Dermis blood vessel endothelial cell (primary cell): ENCODE results near the gene NRXN2. TPM values are rescaled to one million over a fixed set of nuclear protein-coding genes. Genes with fewer than 3 reads are reported as not detected.

Source experiments
- DNase-seq: peaks from one replicate; pipeline ENCODE4 v3.0.0; 2010
- total RNA-seq: library from RNA; depleted of rRNA; stranded (reverse); fragments of >200 nt; gene quantifications from 2 replicates; pipeline ENCODE4 v1.2.3, GENCODE V29; 2014

NRXN2 gene
- total RNA-seq, 1 donor from 2014 or later: not detected

DNA sequence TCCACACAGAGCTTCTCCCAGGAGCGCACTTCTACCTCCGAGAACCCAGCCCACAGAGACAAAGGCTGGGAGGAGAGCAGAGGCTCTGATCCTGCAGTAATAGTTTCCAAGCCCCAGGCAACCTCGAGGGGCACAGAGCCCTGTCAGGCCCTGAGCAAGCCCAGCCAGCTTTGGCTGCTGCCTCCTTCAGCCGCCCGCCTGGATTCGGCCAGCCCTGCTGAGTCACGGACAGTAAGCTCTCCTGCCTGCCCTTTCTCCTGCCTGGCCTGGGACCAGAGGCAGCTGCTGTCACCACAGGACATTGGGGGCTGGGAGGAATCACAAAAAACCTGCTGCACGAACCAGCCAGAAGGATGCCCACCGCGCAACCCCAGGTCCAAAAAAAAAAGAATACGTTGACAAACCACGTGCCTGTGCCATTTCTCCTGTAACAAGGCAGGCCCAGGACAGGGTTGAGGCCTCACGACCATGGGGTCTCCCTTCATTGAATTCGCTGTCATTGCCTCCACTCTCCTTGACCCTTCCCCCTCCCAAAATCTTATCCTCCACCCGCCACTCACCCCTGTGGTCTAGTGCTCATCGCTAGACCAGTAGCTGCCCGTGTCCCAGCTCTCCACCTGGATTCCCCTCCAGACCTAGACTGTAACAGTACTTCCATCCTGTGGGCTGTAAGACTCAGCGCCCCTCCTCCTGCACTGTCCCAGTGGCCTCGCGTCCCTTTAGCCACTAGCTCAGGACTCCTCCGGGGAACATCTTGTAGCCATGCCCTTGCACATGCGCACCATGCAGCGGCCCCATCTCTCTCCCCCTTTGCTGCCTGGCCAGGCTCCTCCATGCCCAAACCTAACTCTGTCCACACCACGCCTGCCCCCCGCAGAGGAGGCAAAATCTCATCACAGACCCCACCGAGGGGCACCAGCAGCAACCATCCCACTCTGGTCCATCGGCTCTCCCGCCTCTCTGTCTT is 139.4 kb downstream of the NRXN2 start:
- no peak for DNase-seq

DNA sequence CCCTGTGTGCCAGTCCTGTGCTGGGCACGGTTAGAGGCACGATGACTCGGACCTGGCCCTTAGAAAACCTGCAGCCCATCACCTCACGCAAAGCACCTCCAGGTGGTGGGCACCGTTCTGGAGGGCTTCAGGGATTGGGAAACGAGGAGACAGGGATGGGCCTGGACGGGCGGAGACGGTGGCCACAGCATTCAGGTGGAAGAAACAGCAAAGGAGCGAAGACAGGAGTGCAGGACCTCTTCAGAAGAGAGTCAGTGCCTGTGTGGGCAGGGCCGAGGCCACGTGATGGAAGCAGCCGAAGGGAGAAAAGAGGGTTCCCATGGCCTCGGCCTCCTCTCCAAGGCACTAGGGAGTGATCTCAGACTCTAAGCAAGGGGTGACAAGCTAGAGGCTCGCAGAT is 140.1 kb downstream of the NRXN2 start:
- DNase-seq: no peak

DNA sequence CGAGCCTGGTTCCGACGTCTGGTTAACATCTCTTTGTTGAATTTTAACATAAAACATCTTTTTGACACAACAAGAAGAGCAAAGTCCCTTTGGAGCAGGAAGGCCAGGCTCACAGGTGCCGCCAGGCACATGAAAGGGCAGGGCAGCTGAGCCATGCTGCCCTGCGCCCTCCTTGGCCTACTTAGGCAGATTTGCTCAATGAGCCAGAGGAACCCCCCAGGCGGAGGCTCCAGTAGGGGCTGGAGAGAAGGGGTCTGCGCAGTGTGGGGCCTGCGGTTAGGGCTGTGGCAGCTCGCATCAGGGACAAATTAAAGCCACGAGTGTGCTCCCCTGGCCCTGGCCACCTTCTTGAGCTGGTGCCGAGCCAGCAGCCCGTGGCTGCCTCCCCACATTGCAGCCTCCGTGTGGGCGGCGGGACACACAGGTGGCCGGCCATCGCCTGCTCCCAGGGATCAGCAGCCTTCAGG is 141.9 kb downstream of the NRXN2 start:
- DNase-seq: no peak

DNA sequence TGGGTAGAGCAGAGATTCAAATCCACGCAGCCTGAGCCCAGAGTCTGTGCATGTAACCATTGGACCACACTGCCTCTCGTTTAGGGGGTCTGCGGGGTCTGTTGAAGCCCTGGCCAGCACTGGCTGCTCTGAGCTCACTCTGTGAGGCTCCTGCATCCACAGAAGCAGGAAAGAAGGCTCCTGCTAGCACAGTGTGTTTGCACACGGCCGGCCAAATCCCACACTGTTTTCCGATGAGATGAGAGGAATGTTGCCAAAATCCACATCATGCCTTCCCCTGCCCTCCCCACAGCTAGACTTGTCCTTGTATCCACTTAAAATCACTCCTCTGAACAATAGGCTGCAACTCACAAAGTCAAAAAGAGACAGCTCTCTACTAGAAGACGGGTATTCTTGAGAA is 142.6 kb downstream of the NRXN2 start:
- no peak for DNase-seq

DNA sequence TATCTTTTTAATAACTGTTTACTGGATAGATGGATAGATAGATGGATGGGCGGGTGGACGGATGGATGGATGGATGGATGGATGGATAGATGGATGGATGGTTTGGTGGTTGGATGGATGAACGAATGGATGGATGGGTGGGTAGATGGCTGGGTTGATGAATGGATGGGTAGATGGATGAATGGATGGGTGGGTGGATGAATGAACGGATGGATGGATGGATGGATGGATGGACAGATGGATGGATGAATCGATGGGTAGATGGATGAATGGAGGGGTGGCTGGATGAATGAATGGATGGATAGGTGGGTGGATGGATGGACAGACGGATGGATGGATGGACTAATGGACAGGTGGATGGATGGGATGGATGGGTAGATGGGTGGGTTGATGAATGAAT is 145.8 kb downstream of the NRXN2 start:
- no peak for DNase-seq

DNA sequence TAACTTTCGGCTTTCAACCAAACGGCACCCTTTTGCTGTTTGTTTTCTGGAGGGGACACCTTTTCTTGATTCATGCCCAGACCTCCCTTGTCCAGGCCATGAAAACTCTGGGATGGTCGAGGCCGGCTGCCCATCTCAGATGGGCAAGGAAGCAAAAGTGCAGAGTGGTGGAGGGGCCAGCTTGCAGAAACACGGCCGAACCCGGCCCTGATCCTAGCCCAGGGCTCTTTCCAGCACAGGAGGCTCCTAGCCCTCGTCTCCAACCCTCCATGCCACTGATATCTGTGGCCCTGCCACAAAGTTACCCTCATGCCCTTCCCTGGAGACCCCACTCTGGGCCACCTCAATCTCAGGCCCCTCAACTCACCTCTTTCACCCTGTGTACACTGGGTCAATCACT is 150.9 kb downstream of the NRXN2 start:
- no peak for DNase-seq

DNA sequence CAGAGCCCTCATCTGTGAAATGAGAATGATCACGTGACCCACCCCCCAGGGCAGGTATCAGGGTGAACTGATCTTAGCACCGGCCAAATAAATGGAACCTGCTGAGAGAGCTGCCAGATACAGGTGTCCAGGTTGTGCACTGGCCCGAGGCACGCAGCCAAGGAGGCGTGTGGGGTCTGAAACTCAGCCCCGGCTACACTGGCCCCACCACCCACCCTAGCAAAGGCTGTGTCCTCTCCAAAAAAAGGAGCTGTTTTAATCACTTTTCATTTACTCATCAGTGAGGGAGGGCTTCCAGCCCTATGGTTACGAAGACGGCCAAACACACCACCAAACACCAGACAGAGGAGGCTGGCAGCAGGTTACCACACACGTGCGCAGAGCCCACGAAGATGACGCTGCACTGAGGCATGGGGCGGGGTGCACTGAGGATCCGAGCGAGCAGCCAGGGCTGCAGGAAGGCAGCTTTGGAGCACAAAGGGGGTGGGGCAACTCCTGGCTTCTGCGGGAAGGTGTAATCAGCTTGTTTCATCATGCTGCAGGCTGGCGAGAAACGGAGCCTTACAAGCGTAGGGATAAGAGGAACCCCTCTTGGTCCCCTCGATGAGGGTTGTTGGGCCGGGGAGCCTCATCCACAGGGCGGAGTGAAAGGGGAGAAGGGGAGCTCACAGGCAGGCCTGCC is 151.4 kb downstream of the NRXN2 start:
- DNase-seq: no peak

DNA sequence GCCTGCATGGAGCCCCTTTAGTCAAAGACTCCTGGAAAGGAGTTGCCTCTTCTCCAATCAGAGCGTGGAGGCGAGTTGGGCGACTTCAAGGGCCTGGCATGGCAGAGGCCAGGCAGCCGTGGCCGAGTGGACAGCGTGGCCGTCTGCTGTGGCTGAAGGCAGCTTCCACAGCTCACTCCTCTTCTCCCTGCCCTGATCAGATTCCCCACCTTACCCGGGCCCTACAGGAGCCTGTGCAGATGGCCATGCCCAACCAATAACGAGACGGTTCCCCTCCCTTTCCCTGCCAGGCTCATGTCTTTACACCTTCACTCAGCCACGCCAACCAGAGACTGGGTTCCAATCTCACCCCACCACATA is 152.0 kb downstream of the NRXN2 start:
- no peak for DNase-seq

DNA sequence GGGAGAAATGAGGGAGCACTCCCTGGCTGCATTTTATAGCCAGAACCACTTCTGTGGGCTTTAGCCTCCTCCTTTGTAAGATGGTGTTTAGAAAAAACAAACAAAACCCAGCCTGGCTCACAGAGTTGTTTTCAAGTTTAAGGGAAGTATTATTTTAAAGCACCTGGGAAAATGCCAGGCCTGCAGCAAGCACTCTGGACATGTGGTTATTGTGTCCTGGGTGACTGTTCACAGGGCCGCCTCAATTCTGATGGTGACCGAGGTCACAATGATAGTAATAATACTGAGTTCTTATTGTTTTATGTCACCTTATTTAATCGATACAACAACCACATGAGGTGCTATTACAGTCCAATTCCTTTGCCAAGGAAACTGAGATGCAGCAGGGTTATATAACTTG is 152.7 kb downstream of the NRXN2 start:
- DNase-seq: no peak

DNA sequence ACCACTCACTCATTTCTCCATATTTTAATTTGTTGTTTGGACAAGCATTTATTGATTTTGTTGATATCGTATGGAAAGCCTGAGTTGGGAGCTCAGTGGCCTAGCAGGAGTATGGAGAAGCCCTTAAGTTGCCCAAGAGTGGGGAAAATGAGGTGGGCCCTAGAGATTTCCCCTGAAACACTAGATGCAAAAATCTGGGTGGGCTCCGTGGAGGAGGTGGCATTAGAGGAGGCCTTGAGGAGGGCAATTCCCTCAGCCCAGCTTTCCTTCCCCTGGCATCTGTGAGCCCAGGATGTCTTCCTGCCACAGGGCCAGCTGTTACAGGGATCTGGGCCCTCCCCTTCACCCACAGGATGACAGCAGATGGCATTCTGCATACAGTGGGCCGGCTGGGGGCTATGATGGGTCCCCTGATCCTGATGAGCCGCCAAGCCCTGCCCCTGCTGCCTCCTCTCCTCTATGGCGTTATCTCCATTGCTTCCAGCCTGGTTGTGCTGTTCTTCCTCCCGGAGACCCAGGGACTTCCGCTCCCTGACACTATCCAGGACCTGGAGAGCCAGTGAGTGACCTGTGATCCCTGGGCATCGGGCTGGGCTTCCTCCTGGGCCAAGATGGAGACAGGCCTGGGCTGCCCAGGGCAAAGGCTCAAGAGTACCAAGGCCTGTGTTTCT is 153.6 kb downstream of the NRXN2 start:
- DNase-seq: no peak

DNA sequence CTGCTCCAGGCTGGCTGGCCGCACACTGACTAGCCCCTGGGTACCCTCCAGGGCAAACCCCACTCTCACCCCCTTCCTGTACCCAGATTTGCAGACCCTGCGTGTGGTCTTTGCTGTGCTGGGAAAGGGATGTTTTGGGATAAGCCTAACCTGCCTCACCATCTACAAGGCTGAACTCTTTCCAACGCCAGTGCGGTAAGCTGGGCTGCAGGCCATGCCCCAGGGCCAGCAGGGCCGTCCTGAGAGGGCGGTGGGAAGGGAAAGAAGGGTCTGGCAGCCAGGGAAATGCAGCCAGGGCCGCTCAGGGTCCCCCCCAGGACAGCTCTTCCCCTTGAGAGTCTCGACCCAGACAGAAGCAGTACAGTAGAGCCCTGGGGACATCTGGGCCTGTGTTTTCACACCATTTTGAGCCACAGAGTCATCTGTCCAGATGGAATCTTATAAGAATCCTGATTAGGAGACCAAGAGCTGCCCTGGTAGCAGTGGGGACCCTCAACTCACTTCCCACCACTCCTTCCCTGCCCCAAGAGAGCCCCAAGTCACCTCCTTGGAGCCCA is 154.3 kb downstream of the NRXN2 start:
- no peak for DNase-seq

DNA sequence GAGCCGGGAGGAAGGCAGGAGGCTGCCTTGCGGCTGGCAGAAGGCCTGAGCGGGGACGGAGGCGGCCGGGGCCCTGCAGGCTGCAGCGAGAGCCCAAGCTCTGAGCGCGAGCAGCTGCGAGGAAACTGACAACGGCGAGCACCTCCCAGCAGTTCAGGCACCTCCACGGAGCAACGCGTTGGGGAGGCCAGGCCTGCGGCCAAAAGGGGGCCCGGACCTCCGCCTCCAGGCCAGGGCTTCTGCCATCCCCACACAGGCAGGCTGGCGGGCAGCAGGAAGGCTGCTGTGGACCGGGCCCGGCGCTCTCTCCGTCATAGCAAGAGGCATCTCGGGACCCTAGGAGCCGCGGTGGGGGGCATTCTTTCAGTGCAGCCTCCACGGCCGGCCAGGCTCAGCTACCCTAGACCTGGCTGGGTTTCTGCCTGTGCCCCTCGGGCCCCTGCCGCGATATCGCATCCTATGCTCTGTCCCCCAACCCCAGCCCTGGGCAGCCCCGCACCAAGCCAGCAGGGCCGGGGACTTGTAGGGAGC is 154.9 kb downstream of the NRXN2 start:
- no peak for DNase-seq

DNA sequence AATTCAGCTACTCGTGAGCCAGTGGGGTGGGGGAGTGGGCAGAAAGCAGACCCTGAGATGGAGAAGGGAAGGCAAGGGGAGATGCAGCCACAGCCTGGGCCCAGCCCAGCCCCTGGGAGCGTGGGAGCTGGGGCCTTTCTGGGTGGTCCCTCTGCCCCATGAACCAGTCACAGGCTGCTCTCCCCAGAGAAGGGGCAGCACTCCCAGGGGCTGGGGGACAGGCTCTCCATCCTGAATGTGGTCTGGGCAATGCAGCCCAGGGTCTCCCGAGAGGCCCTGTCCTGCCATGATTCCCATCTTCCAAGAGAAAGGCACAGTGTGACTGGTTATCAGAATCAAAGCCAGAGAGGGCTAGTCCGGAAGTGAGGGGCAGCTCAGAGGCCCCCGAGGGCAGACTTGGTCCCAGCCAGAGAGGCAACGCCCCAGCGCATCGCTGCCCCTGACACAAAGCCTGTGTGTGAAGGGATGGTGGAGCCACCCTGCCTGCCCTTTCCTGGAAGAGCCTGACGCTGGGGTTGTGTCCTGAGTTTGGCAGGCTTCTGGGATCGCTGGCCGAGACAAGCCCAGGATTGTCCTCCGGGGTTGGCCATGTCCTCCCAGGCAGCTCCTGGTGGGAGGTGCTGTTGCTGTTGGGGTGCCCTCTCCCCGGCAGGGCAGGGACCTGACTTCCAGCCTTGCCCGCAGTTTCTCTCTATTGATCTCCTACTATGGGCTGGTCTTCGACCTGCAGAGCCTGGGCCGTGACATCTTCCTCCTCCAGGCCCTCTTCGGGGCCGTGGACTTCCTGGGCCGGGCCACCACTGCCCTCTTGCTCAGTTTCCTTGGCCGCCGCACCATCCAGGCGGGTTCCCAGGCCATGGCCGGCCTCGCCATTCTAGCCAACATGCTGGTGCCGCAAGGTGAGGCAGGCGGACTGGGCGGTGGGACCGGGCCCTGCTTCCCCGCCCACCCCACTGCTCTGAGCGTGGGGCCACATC is 155.8 kb downstream of the NRXN2 start:
- no peak for DNase-seq

DNA sequence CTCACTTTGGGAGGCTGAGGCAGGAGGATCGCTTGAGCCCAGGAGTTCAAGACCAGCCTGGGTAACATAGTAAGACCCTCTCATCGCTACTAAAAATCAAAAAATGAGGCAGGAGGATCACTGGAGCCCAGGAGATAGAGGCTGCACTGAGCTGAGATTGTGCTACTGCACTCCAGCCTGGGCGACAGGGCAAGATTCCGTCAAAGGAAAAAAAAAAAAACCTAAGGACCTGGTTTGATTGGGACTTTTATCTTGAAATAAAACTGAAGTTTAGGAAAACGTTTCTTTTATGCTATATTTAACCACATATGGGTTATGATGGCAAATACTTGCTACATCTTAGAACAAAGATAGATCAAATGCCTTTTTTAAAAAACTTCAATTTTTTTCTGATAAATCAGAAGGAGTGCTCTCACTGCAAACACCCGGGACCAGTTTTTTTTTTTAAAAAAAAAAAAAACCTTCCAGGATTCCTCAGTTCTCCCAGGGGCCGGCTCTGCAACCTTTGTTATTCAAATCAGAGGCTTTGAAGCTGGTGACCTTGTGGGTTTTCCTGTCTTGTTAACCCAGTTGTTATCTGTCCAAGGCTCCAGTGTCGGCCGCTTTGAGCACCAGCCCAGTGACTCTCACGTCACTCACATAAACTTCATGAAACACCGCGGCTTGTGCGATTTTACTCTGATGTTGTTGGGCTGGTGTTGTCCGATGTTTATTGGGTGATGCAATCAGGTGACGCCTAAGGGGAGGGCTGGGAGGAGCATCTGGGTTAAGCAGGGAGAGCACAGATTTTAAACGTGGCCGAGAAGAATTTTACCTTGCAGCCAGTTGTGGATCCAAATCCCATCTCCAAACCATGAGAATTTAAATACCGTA is 156.7 kb downstream of the NRXN2 start:
- peak; percentile 76 for DNase-seq

DNA sequence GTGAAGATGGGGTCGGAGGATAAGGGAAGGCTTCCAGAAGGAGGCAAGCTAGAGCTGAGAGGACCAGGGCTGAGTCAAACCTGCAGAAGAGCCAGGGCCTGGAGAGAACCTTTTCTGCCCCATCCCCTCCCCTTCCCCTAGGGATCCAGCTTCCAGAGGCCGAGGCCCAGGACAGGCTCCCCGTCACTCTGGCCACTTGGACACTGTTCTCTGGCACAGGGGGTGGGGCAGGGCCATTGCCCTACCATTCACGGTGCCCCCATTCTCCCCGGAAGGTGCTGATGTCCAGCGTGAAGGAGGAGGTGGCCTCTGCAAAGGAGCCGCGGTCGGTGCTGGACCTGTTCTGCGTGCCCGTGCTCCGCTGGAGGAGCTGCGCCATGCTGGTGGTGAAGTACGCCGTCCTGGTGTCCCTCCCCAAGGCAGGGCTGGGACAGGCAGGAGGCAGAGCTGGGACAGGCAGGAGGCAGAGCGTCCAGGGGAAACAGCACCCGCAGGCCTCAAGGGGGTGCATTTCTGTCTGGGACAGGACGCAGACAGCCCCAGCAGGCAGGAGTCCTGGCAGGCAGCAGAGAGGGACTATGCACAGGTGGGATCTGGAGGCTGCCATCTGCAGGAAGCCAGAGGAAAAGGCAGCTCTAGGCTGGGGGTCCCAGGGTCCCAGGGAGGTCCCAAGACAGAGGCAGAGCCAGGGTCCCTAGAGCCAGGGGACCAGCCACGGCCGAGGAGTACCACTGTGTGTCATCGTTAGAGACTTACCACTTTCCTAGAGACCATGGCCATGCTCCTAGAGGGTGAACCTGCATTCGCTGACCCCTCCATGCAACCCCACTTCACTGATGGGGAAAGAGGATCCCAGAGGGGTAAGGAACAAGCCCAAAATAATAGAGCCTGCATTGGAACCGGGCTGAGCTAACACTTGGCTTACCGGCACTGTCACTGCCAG is 157.8 kb downstream of the NRXN2 start:
- no peak for DNase-seq

DNA sequence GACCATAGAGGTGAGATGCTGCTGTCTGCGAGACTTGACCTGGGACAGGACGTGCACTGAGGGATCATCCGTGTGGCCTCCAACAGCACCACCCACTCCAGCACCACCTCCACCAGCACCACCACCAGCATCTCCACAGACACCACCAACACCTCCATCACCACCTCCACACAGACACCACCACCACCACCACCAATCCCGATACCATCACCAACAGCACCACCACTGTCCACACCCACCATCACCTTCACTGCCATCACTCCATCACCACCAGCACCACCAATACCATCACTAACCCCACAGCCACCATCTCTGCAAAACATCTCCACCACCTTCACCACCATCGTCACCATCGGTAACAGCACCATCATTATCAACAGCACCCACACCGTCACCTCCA is 158.6 kb downstream of the NRXN2 start:
- DNase-seq: no peak

DNA sequence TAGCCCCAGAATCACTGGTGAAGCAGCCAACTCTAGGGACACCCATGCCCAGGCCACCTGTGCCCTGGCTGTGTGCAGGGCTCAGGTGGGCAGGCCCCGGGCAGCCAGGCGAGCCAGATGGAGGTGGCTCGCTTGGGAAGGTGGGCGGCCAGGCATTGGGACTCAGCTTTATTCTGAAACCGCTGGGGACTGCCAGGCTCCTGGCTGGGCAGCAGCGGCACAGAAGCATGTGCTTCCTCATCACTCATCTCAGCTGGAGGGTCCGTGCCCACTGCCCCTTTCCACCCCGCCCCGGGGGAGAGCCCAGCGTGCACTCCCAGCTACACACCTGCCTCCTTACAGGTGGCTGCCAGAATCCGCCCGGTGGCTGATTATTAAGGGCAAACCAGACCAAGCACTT is 159.0 kb downstream of the NRXN2 start:
- no peak for DNase-seq

DNA sequence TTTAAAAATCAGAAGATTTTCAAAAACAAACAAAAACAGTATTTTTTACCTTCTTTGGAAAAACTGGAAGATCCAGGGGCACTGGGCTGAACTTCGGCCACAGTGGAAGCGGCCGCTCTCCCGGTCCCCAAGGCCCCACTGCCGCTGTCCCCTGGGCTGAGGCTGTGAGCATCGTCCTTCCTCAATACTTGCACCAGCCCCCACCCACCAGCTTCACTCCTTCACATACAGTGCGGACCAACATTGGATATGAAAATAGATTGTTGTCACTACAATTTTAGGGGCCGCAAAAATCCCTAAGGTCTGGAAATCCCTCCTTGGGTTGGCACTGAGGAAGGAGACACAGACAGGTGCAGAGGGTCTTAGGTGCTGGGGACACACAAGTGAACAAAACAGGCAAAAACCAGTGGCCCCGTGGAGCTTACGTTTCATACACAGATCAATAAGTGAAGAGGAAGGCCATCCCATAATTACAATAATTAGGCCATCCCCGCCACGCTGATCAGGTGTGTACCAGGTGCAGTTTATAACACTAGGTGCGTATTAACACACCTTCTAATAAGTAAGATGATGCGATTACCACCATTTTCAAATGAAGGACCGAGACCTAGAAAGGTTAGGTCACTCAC is 160.2 kb downstream of the NRXN2 start:
- no peak for DNase-seq
